Lower leg skin (tissue), 3 donors: ENCODE data around the gene CLSTN2.

Experiments
- POLR2A ChIP-seq, 2 donors: fragments of 450-650 bp; IDR thresholded peaks; one replicate each; pipeline ENCODE4 v1.6.1; 2016 to 2017; ENCODE audit warnings: antibody characterized with exemption in 2 of 2, mild to moderate bottlenecking in 1 of 2, moderate library complexity in 1 of 2
- TF ChIP-seq, protein P1 (sequence below), 3 donors: fragments of 450-650 bp; IDR thresholded peaks; one replicate each; pipeline ENCODE4 v1.5.1; 2016; ENCODE audit warnings: antibody characterized with exemption in 3 of 3, mild to moderate bottlenecking in 3 of 3, moderate library complexity in 2 of 3

DNA sequence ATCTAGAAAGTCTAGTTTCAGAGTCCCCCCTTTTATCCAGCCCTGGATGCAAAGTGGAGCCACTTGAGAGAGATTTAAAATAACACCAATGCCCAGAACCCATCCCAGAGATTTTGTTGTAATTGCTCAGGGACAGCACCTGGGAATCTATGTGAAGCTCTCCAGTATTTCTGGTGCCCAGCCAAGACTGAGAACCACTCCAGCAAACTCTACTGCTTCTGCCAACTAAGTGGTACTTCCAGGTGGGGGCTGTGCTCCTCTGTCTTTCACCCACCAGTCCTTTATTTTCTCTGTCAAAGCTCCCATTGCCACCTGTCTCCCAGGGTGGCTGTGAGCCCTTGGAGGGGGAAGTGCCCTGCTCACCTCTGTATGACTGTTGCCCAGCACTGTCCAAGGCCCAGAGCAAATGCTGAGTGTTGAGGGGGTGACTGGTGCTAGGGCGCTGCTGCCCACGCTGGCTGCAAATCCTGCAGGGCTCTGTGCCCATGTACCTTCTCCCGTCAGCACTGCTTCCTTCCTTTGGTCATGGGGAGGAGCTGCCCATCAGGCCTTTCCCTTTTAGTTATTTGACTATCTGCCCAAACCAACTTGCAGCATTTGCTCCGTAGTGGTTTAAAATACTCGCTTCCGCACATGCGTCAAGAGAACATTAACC, 9.4 kb downstream of the CLSTN2 start:
- TF ChIP-seq, protein P1, sequence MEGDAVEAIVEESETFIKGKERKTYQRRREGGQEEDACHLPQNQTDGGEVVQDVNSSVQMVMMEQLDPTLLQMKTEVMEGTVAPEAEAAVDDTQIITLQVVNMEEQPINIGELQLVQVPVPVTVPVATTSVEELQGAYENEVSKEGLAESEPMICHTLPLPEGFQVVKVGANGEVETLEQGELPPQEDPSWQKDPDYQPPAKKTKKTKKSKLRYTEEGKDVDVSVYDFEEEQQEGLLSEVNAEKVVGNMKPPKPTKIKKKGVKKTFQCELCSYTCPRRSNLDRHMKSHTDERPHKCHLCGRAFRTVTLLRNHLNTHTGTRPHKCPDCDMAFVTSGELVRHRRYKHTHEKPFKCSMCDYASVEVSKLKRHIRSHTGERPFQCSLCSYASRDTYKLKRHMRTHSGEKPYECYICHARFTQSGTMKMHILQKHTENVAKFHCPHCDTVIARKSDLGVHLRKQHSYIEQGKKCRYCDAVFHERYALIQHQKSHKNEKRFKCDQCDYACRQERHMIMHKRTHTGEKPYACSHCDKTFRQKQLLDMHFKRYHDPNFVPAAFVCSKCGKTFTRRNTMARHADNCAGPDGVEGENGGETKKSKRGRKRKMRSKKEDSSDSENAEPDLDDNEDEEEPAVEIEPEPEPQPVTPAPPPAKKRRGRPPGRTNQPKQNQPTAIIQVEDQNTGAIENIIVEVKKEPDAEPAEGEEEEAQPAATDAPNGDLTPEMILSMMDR (IDR thresholded peaks at IDR 0.05) = no peak
- TF ChIP-seq POLR2A (IDR thresholded peaks at IDR 0.05) = no peak
